Pancreas (tissue), 10 donors: ENCODE results near the gene RAB5B. TPM values are rescaled to one million over a fixed set of nuclear protein-coding genes. Genes with fewer than 3 reads are reported as not detected.
"Not testable (repeated sequence)": the region's sequence is repeated elsewhere in the genome, so short reads cannot be mapped to it uniquely, and the experiment has no call there.

Experiments
- ATAC-seq, 4 donors: fragments of 200-7000 bp; cut with Tn5 transposase; one replicate each; pipeline versions ENCODE4 v1.8.0 to v1.9.1; 2020; ENCODE audit warnings: mild to moderate bottlenecking in 4 of 4, moderate library complexity in 4 of 4
- DNase-seq, 6 donors: peaks; one replicate each; pipeline ENCODE4 v3.0.0-alpha.2; 2020
- FAIRE-seq: peaks from 2 replicates; lab custom pipeline; 2012; peaks lifted over from hg19 to GRCh38; lab: Jason Lieb, UNC
- H3K27ac ChIP-seq, 4 donors: fragments of 200-600 bp; sonication (generic); 1 replicate in 3 of 4; 2 replicates in 1 of 4; pipeline versions ENCODE4 v1.5.0 to v1.8.0; 2020
- H3K27me3 ChIP-seq, 4 donors: fragments of 200-600 bp; one replicate each; pipeline ENCODE4 v1.8.0; 2021
- H3K36me3 ChIP-seq, 3 donors: fragments of 200-600 bp; sonication (generic) in 1 of 3; one replicate each; pipeline versions ENCODE4 v1.5.0 to v1.8.0; 2020 to 2021
- H3K4me1 ChIP-seq, 3 donors: fragments of 200-600 bp; one replicate each; pipeline ENCODE4 v1.8.0; 2021
- H3K4me3 ChIP-seq, 4 donors: fragments of 200-600 bp; sonication (generic) in 2 of 4; one replicate each; pipeline versions ENCODE4 v1.5.0 to v1.8.0; 2020 to 2021
- H3K9me3 ChIP-seq, 4 donors: fragments of 200-600 bp; one replicate each; pipeline ENCODE4 v1.8.0; 2021
- CTCF ChIP-seq, 4 donors: fragments of 200-600 bp; sonication (generic) in 3 of 4; IDR thresholded peaks; one replicate each; pipeline versions ENCODE4 v1.5.0 to v1.8.0; 2021; ENCODE audit warnings: antibody characterized with exemption in 4 of 4
- WGBS, 2 donors: extraction: QIAGEN DNeasy Blood & Tissue Kit; methylation state at CpG; one replicate each; pipeline ENCODE4 v1.1.7; 2013; 5-methylcytosine and 5-hydroxymethylcytosine counted together
- intact Hi-C, 3 donors: fragments of 100-400 bp; cut with DNase I; formaldehyde crosslinking; loops; one replicate each; pipeline versions ENCODE4 v1.11.1 to v1.14.2; 2022
- polyA plus RNA-seq, 2 donors: library from polyadenylated mRNA; stranded (reverse); fragments of 200-250 nt; gene quantifications; one replicate each; pipeline ENCODE4 v1.2.3, GENCODE V29; 2013
- total RNA-seq, 6 donors: library from RNA; stranded (reverse); fragmentation: NEBNext Ultra II Directional in 4 of 6; extraction: Animal tissue kit (Norgen Biotek cat#: 25700) in 4 of 6; gene quantifications; one replicate each; pipeline versions ENCODE4 v1.2.1 to v1.2.4, GENCODE V29; 2021 to 2023
- donor health status: healthy with polysubstance abuse.
- donor health status: DM: no; HTN: no; CAD: no; lungs with moderate emphysema.
- donor health status: DM: no; HTN: no; CAD: no.
- donor health status: control.
- donor health status: control.
- donor health status: Bipolar disorder and iron deficiency.
- donor health status: DM: yes; HTN: yes; CAD: no.
- donor health status: DM: no; HTN: no; CAD: no.
- donor health status: DM: no; HTN: no; CAD: no.
- donor health status: DM: yes; HTN: yes; CAD: no.

Gene RAB5B
- total and polyA plus RNA-seq, 8 donors, result 19.8 to 76.8 (median 36.4) TPM

GRCh38 chr12:56001487-56002100 is 27.7 kb downstream of the RAB5B start:
- peak overlapping the region in 2 of 4 donors; percentile 34 to 39 for H3K27ac ChIP-seq
- H3K27me3 ChIP-seq, result no peaks in the 10 kb centered on the region
- no peaks in the 10 kb centered on the region for H3K9me3 ChIP-seq
- peaks cover 0 to 4% (median 0%) of the 10 kb centered on the region in 3 donors for H3K36me3 ChIP-seq
- WGBS, 2 donors, result 51 to 56% methylated on average over 7 of the region's 7 CpGs
- DNase-seq (no peak), FAIRE-seq (no peak), ATAC-seq (no peak)
- no peak overlapping the region for H3K4me3 ChIP-seq
- H3K4me1 ChIP-seq, result peaks cover 0 to 17% (median 5%) of the 10 kb centered on the region in 3 donors
- intact Hi-C loops, result no loop called here
- no peak for TF ChIP-seq CTCF (IDR thresholded peaks at IDR 0.05)

- H3K27me3 ChIP-seq, H3K36me3 ChIP-seq, FAIRE-seq, DNase-seq, intact Hi-C loops, H3K4me1 ChIP-seq, ATAC-seq, H3K4me3 ChIP-seq, H3K27ac ChIP-seq, H3K9me3 ChIP-seq: not testable (repeated sequence)
- WGBS, 2 donors, result 85 to 91% methylated on average over 5 of the region's 5 CpGs
Measured at GRCh38 chr12:56003376-56003775, 29.5 kb downstream of the RAB5B start.

- no peak for TF ChIP-seq CTCF (IDR thresholded peaks at IDR 0.05)
- H3K9me3 ChIP-seq, result no peaks in the 10 kb centered on the region
- no peak for DNase-seq
- no peak overlapping the region for H3K27ac ChIP-seq
- H3K36me3 ChIP-seq, result peaks cover 0 to 4% (median 0%) of the 10 kb centered on the region in 3 donors
- intact Hi-C loops, result no loop called here
- ATAC-seq, result no peak
- no peak for FAIRE-seq
- H3K4me3 ChIP-seq, result no peak overlapping the region
- peaks cover 0 to 7% (median 0%) of the 10 kb centered on the region in 3 donors for H3K4me1 ChIP-seq
- H3K27me3 ChIP-seq, result no peaks in the 10 kb centered on the region
- WGBS, 2 donors, result 90 to 94% methylated on average over 10 of the region's 10 CpGs
Measured at GRCh38 chr12:56004211-56004610, 30.3 kb downstream of the RAB5B start.

- ATAC-seq (peak; percentile 89 to 92 (median 92)), FAIRE-seq (no peak), DNase-seq (peak; percentile 62 to 86 (median 78))
- H3K4me1 ChIP-seq, result no peaks in the 10 kb centered on the region
- no peaks in the 10 kb centered on the region for H3K9me3 ChIP-seq
- intact Hi-C loops, result no loop called here
- peaks cover 0 to 3% (median 0%) of the 10 kb centered on the region in 3 donors for H3K36me3 ChIP-seq
- peak overlapping the region; percentile 55 to 80 (median 75) for H3K4me3 ChIP-seq
- 1 to 2% methylated on average over 25 to 44 of the region's 44 CpGs for WGBS, 2 donors
- no peak for TF ChIP-seq CTCF (IDR thresholded peaks at IDR 0.05)
- H3K27ac ChIP-seq, result peak overlapping the region; percentile 73 to 88 (median 83)
- no peaks in the 10 kb centered on the region for H3K27me3 ChIP-seq
Measured at GRCh38 chr12:56007564-56008559, 34.0 kb downstream of the RAB5B start.

- DNase-seq (no peak), ATAC-seq (no peak), FAIRE-seq (no peak)
- intact Hi-C loops, result no loop called here
- H3K27me3 ChIP-seq, result no peaks in the 10 kb centered on the region
- H3K4me3 ChIP-seq, result no peak overlapping the region
- WGBS, 2 donors, result 58 to 59% methylated on average over 2 of the region's 2 CpGs
- H3K4me1 ChIP-seq, result no peaks in the 10 kb centered on the region
- H3K27ac ChIP-seq, result no peak overlapping the region
- TF ChIP-seq CTCF (IDR thresholded peaks at IDR 0.05), result no peak
- H3K9me3 ChIP-seq, result no peaks in the 10 kb centered on the region
- H3K36me3 ChIP-seq, result no peaks in the 10 kb centered on the region
Measured at GRCh38 chr12:56010111-56010570, 36.3 kb downstream of the RAB5B start.
